Measurements from ENCODE around the gene APOL1. TPM values are rescaled to one million over a fixed set of nuclear protein-coding genes. Genes with fewer than 3 reads are reported as not detected.

APOL1 gene
- total RNA-seq, 1 experiment from 2014 or later, result 0.30 TPM

- TF ChIP-seq, protein P1, sequence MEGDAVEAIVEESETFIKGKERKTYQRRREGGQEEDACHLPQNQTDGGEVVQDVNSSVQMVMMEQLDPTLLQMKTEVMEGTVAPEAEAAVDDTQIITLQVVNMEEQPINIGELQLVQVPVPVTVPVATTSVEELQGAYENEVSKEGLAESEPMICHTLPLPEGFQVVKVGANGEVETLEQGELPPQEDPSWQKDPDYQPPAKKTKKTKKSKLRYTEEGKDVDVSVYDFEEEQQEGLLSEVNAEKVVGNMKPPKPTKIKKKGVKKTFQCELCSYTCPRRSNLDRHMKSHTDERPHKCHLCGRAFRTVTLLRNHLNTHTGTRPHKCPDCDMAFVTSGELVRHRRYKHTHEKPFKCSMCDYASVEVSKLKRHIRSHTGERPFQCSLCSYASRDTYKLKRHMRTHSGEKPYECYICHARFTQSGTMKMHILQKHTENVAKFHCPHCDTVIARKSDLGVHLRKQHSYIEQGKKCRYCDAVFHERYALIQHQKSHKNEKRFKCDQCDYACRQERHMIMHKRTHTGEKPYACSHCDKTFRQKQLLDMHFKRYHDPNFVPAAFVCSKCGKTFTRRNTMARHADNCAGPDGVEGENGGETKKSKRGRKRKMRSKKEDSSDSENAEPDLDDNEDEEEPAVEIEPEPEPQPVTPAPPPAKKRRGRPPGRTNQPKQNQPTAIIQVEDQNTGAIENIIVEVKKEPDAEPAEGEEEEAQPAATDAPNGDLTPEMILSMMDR (IDR thresholded peaks at IDR 0.05 in 2 of 3, conservative IDR thresholded peaks at IDR 0.05 in 1 of 3; ENCODE audit: borderline replicate concordance in 1 of 3, insufficient read depth in 1 of 3, low read depth in 2 of 3, low read length in 2 of 3), result no peak
- TF ChIP-seq EZH2 (IDR thresholded peaks at IDR 0.05), result no peak
Measured at GRCh38 chr22:36296690-36297089, 43.8 kb downstream of the APOL1 start (continued).

DNA sequence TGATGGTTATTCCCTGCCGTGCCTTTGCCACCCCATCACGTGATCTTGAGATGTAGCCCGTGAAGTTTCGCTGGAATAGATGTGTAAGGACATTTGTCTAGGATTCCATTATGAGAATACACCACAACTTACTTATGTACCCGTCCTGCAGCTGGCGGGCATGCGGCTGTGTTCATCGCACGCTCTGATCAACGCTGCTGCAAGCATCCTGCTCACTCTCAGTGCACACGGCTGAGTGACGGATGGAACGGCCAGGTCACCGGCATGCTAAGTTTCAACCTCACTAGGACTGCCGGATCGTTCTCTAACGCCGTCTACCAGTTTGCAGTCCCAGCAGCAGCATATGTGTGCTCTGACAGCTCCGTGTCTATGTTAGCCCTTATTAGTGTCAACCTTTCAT is 44.6 kb downstream of the APOL1 start:
- TF ChIP-seq JUND (IDR thresholded peaks at IDR 0.05) (no peak), ZNF274 (IDR thresholded peaks at IDR 0.05; ENCODE audit: low read depth, low read length) (no peak), CEBPB (IDR thresholded peaks at IDR 0.05; ENCODE audit: low read depth) (no peak), YY1 (IDR thresholded peaks at IDR 0.05; ENCODE audit: extremely low read depth, insufficient replicate concordance, low read depth, low read length) (no peak), CBX3 (IDR thresholded peaks at IDR 0.05; ENCODE audit: low read depth) (no peak), FOSL1 (IDR thresholded peaks at IDR 0.05; ENCODE audit: low read depth) (no peak), SP1 (IDR thresholded peaks at IDR 0.05; ENCODE audit: low read depth) (no peak), ZFX (IDR thresholded peaks at IDR 0.05) (no peak), EZH2 (IDR thresholded peaks at IDR 0.05) (no peak), TCF7L2 (IDR thresholded peaks at IDR 0.05; ENCODE audit: borderline replicate concordance, extremely low read depth, insufficient read depth, insufficient read length) (no peak), MAX (IDR thresholded peaks at IDR 0.05) (no peak)
- intact Hi-C loops (cut with micrococcal nuclease), result no loop called here
- Histone ChIP-seq H3K4me2 (ENCODE audit: low read length) (no peak overlapping the region), H3K4me1 (ENCODE audit: control insufficient read depth in 1 of 2, insufficient read depth in 2 of 2, low read length in 2 of 2) (no peaks in the 10 kb centered on the region), H3K4me3 (replicated peaks in 1 of 2; ENCODE audit: low read depth in 1 of 2, low read length in 2 of 2) (no peak overlapping the region), H4K20me1 (ENCODE audit: insufficient read depth) (no peaks in the 10 kb centered on the region; the same call in 1 of the 2 replicates), H3K27me3 (ENCODE audit: insufficient read depth, low read length) (no peaks in the 10 kb centered on the region), H3K9me2 (ENCODE audit: insufficient read depth) (no peaks in the 10 kb centered on the region), H3K27ac (ENCODE audit: low read depth, low read length) (no peak overlapping the region), H3K9me3 (ENCODE audit: control insufficient read depth in 1 of 2, insufficient read depth in 1 of 2, low read depth in 1 of 2, low read length in 2 of 2) (no peaks in the 10 kb centered on the region), H3K36me3 (ENCODE audit: control insufficient read depth in 1 of 2, insufficient read depth in 2 of 2, low read length in 2 of 2) (peaks cover 63 to 79% of the 10 kb centered on the region in 2 experiments), H3K79me2 (ENCODE audit: insufficient read depth, low read length) (peaks cover 10% of the 10 kb centered on the region; the same call in 1 of the 2 replicates), H3K9ac (ENCODE audit: low read length) (no peak overlapping the region), H2AFZ (ENCODE audit: low read depth, low read length, poor library complexity, severe bottlenecking) (no peak overlapping the region)
- no TSS peak for BruUV-seq (replicated peaks)
- DNase-seq (ENCODE audit: low read depth, low spot score) (no peak), ATAC-seq (no peak)
- POLR2A ChIA-PET, result no interaction called here
- CTCF ChIA-PET, result interaction anchor here (0.9 kb wide), 1 partner anchor 171 kb away, joined by 3 read pairs; no protein-coding TSS in a partner anchor
- RAD21 ChIA-PET (ENCODE audit: low non-redundant PET in 1 of 2, low total read pairs in 2 of 2, uncharacterized antibody in 2 of 2, unreplicated experiment in 2 of 2), result no interaction called here

Data from HCT116 (cell line).